Measurements from ENCODE around the gene YAF2.

- no peak for TF ChIP-seq CTCF (IDR thresholded peaks at IDR 0.05; ENCODE audit: low read depth, low read length, poor library complexity, severe bottlenecking)
- no peak for TF ChIP-seq EZH2phosphoT487 (IDR thresholded peaks at IDR 0.05; ENCODE audit: borderline replicate concordance, low read length)
Measured at GRCh38 chr12:42145197-42145549, 92.9 kb downstream of the YAF2 start.
